KMS-11 (cell line): Measurements from ENCODE around the gene MRC2.
"Not testable (repeated sequence)": the region's sequence is repeated elsewhere in the genome, so short reads cannot be mapped to it uniquely, and the experiment has no call there.

ENCODE experiments used
- H2AFZ ChIP-seq: fragments of 200-600 bp; sonication (generic); 2 replicates; pipeline ENCODE4 v1.6.1; 2016; ENCODE audit warnings: antibody characterized with exemption, mixed run types, low read depth
- H3K27ac ChIP-seq: fragments of 200-600 bp; sonication (generic); 2 replicates; pipeline ENCODE4 v1.6.1; 2016; ENCODE audit warnings: mild to moderate bottlenecking, mixed run types
- H3K27me3 ChIP-seq: fragments of 200-600 bp; sonication (generic); 2 replicates; pipeline ENCODE4 v1.6.1; 2017; ENCODE audit warnings: mild to moderate bottlenecking, low read depth, mixed run types, moderate library complexity; ENCODE audit not compliant: insufficient read depth
- H3K36me3 ChIP-seq: fragments of 200-600 bp; sonication (generic); 2 replicates; pipeline ENCODE4 v1.6.1; 2017; ENCODE audit warnings: mild to moderate bottlenecking, mixed run types; ENCODE audit not compliant: insufficient read depth
- H3K4me1 ChIP-seq: fragments of 200-600 bp; sonication (generic); 2 replicates; pipeline ENCODE4 v1.6.1; 2016; ENCODE audit warnings: mild to moderate bottlenecking, low read depth, mixed run types; ENCODE audit not compliant: poor library complexity, severe bottlenecking
- H3K4me2 ChIP-seq: fragments of 200-600 bp; sonication (generic); 2 replicates; pipeline ENCODE4 v1.7.0; 2016; ENCODE audit warnings: mild to moderate bottlenecking, mixed run types
- H3K4me3 ChIP-seq: fragments of 200-600 bp; sonication (generic); IDR thresholded peaks from 2 replicates; pipeline ENCODE4 v1.6.1; 2017; ENCODE audit warnings: low read depth, low read length, mixed read lengths; ENCODE audit not compliant: insufficient read depth
- H3K79me2 ChIP-seq: fragments of 200-600 bp; sonication (generic); 2 replicates; pipeline ENCODE4 v1.6.1; 2016; ENCODE audit warnings: low read depth, mixed run types; ENCODE audit not compliant: insufficient read depth
- H3K9ac ChIP-seq: fragments of 200-600 bp; sonication (generic); 2 replicates; pipeline ENCODE4 v1.6.1; 2016; ENCODE audit warnings: mild to moderate bottlenecking, mixed run types
- H4K20me1 ChIP-seq: fragments of 200-600 bp; sonication (generic); 2 replicates; pipeline ENCODE4 v1.6.1; 2016; ENCODE audit warnings: mild to moderate bottlenecking, mixed run types; ENCODE audit not compliant: insufficient read depth
- TF ChIP-seq, protein P1 (sequence below): fragments of 200-600 bp; sonication (generic); conservative IDR thresholded peaks from 2 replicates; pipeline ENCODE4 v1.6.1; 2017; ENCODE audit warnings: low read depth, mild to moderate bottlenecking, antibody characterized with exemption, low read length, moderate library complexity, mixed read lengths

The MRC2 gene

GRCh38 chr17:62581764-62582163 lies 45.7 kb upstream of the MRC2 start:
- H2AFZ ChIP-seq = no peak overlapping the region
- no peaks in the 10 kb centered on the region for H3K79me2 ChIP-seq
- no peak overlapping the region for H3K27ac ChIP-seq
- no peak overlapping the region for H3K9ac ChIP-seq
- peaks cover 3% of the 10 kb centered on the region; the same call in 1 of the 2 replicates for H3K36me3 ChIP-seq
- H3K4me2 ChIP-seq = no peak overlapping the region
- peaks cover 10% of the 10 kb centered on the region for H3K4me1 ChIP-seq
- no peak overlapping the region for H3K4me3 ChIP-seq
- H4K20me1 ChIP-seq = no peaks in the 10 kb centered on the region
- TF ChIP-seq, protein P1, sequence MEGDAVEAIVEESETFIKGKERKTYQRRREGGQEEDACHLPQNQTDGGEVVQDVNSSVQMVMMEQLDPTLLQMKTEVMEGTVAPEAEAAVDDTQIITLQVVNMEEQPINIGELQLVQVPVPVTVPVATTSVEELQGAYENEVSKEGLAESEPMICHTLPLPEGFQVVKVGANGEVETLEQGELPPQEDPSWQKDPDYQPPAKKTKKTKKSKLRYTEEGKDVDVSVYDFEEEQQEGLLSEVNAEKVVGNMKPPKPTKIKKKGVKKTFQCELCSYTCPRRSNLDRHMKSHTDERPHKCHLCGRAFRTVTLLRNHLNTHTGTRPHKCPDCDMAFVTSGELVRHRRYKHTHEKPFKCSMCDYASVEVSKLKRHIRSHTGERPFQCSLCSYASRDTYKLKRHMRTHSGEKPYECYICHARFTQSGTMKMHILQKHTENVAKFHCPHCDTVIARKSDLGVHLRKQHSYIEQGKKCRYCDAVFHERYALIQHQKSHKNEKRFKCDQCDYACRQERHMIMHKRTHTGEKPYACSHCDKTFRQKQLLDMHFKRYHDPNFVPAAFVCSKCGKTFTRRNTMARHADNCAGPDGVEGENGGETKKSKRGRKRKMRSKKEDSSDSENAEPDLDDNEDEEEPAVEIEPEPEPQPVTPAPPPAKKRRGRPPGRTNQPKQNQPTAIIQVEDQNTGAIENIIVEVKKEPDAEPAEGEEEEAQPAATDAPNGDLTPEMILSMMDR = no peak
- H3K27me3 ChIP-seq = no peaks in the 10 kb centered on the region

DNA sequence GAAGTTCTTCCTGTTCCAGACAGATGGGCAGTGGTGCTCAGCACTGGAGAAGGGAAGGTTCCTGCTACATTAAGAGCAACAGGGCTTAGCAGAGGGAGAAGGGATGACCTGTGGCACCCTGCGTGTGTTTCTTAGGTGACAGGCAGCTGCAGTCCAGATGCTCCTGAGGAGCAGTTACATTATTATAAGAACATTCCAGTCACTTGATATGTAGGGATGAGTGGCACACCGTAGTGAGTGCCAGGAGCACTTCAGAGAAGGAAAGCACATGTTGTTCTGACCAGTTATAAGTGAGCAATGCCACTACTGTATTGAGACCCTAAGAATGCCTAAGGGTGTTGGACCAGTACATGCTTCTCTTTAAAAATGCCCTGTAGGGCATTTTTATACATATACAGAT lies 39.9 kb upstream of the MRC2 start:
- no peak overlapping the region for H2AFZ ChIP-seq
- no peaks in the 10 kb centered on the region for H3K79me2 ChIP-seq
- TF ChIP-seq, protein P1 = no peak
- H3K4me1 ChIP-seq = peaks cover 2% of the 10 kb centered on the region
- no peak overlapping the region for H3K4me3 ChIP-seq
- no peaks in the 10 kb centered on the region for H3K27me3 ChIP-seq
- no peaks in the 10 kb centered on the region for H3K36me3 ChIP-seq
- H4K20me1 ChIP-seq = no peaks in the 10 kb centered on the region
- H3K9ac ChIP-seq = no peak overlapping the region
- H3K27ac ChIP-seq = no peak overlapping the region
- H3K4me2 ChIP-seq = no peak overlapping the region

DNA sequence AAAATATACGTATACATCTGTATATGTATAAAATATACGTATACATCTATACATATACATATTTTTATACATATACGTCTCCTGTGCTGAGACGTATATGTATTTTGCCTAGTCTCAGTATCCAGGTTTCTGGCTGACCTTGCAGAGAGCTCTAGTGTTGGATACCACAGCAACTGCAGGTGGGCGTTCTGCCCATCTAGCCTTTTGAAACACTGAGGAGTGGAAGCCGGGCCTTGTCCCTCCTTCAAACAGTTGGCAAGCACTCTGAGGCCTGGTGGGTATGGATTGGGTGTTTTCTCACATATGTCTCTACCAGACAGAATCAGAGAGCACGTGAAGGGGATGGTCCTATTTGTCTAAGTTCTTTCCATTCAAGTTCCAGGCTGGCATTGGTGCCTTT lies 39.4 kb upstream of the MRC2 start:
- Histone ChIP-seq H4K20me1 (no peaks in the 10 kb centered on the region), H3K27ac (no peak overlapping the region), H3K27me3 (no peaks in the 10 kb centered on the region), H3K79me2 (no peaks in the 10 kb centered on the region), H3K9ac (no peak overlapping the region), H3K4me3 (no peak overlapping the region), H3K4me2 (no peak overlapping the region), H3K4me1 (no peaks in the 10 kb centered on the region), H2AFZ (no peak overlapping the region), H3K36me3 (no peaks in the 10 kb centered on the region)
- TF ChIP-seq, protein P1 = no peak

DNA sequence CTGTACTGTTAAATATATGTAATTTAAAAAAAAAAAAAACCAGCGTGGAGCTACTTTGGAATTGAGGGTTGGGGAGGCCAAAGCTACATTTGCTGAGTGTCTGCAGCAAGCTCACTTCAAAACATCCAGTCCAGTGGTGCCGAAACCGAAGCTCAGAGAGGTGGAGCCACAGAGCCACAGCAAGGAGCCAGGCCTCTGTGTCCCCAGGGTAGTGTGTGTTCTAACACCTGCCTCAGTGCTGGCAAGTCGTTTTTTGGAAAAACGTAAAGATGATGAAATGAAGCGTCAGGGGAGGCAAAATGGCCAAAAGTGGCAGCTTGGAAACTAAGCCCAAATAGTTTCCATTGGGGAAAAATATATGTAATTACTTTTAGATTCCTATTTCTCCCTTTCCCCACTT lies 36.1 kb upstream of the MRC2 start:
- Histone ChIP-seq H3K4me3 (no peak overlapping the region), H3K4me2 (no peak overlapping the region), H4K20me1 (no peaks in the 10 kb centered on the region), H3K4me1 (no peaks in the 10 kb centered on the region), H3K36me3 (no peaks in the 10 kb centered on the region; the same call in 1 of the 2 replicates), H3K79me2 (no peaks in the 10 kb centered on the region), H3K27me3 (no peaks in the 10 kb centered on the region), H2AFZ (no peak overlapping the region), H3K9ac (no peak overlapping the region), H3K27ac (no peak overlapping the region)
- TF ChIP-seq, protein P1 = no peak

GRCh38 chr17:62591822-62592221 lies 35.6 kb upstream of the MRC2 start:
- H3K36me3 ChIP-seq, H3K4me3 ChIP-seq, H3K79me2 ChIP-seq, H3K9ac ChIP-seq, H3K27me3 ChIP-seq, H3K27ac ChIP-seq, H2AFZ ChIP-seq, H4K20me1 ChIP-seq, H3K4me2 ChIP-seq, H3K4me1 ChIP-seq: not testable (repeated sequence)
